Common myeloid progenitor, CD34-positive (primary cell): ENCODE measurements around the gene GUCA1C.

Source experiments
- CTCF ChIA-PET: fragments of 350-600 bp; sonication (Branson Sonifier 250); formaldehyde crosslinking; loops from one replicate; lab custom pipeline; 2021; ENCODE audit warnings: antibody characterized with exemption; lab: Charles Lee
- POLR2A ChIA-PET: fragments of 350-600 bp; sonication (Branson Sonifier 250); formaldehyde crosslinking; loops from one replicate; lab custom pipeline; 2021; ENCODE audit warnings: antibody characterized with exemption; lab: Charles Lee
- DNase-seq, 3 donors: peaks; one replicate each; pipeline versions ENCODE4 v3.0.0 to v3.0.0-alpha.2; 2013
- H3K27ac ChIP-seq, 2 experiments: 1 replicate in 1 of 2; 2 replicates in 1 of 2; pipeline ENCODE4 v1.7.0; 2013; ENCODE audit warnings: inconsistent platforms in 2 of 2, low read length in 2 of 2, mild to moderate bottlenecking in 2 of 2, low read depth in 1 of 2, moderate library complexity in 1 of 2; ENCODE audit not compliant: severe bottlenecking in 2 of 2, insufficient read depth in 1 of 2, poor library complexity in 1 of 2
- H3K27me3 ChIP-seq, 5 experiments: replicated peaks in 2 of 5; 1 replicate in 3 of 5; 2 replicates in 2 of 5; pipeline versions ENCODE4 v1.6.1 to v1.7.0; 2013; ENCODE audit warnings: low read length in 4 of 5, mild to moderate bottlenecking in 2 of 5, moderate library complexity in 2 of 5, inconsistent platforms in 1 of 5; ENCODE audit not compliant: insufficient read depth in 5 of 5, control insufficient read depth in 4 of 5
- H3K36me3 ChIP-seq, 4 experiments: 1 replicate in 2 of 4; 2 replicates in 2 of 4; pipeline versions ENCODE4 v1.6.1 to v1.7.0; 2013; ENCODE audit warnings: low read length in 3 of 4, control low read depth in 1 of 4, mild to moderate bottlenecking in 1 of 4; ENCODE audit not compliant: control insufficient read depth in 4 of 4, insufficient read depth in 4 of 4
- H3K4me1 ChIP-seq, 4 experiments: 1 replicate in 3 of 4; 2 replicates in 1 of 4; pipeline versions ENCODE4 v1.6.1 to v1.7.1; 2013; ENCODE audit warnings: low read length in 3 of 4, mild to moderate bottlenecking in 3 of 4, control low read depth in 1 of 4, inconsistent platforms in 1 of 4, moderate library complexity in 1 of 4; ENCODE audit not compliant: control insufficient read depth in 4 of 4, insufficient read depth in 4 of 4; ENCODE audit errors: control extremely low read depth in 1 of 4
- H3K4me3 ChIP-seq, 7 experiments: 1 replicate in 4 of 7; 2 replicates in 3 of 7; pipeline versions ENCODE4 v1.5.1 to v1.7.0; 2013; ENCODE audit warnings: mild to moderate bottlenecking in 7 of 7, low read length in 6 of 7, moderate library complexity in 6 of 7, inconsistent platforms in 2 of 7, low read depth in 2 of 7, control low read depth in 1 of 7; ENCODE audit not compliant: insufficient read depth in 4 of 7, control insufficient read depth in 1 of 7; ENCODE audit errors: extremely low read depth in 1 of 7
- H3K9me3 ChIP-seq, 5 experiments: 1 replicate in 4 of 5; 2 replicates in 1 of 5; pipeline versions ENCODE4 v1.6.1 to v1.7.1; 2013; ENCODE audit warnings: low read length in 4 of 5, mild to moderate bottlenecking in 2 of 5, inconsistent platforms in 1 of 5, low read depth in 1 of 5, moderate library complexity in 1 of 5; ENCODE audit not compliant: control insufficient read depth in 4 of 5, insufficient read depth in 2 of 5; ENCODE audit errors: control extremely low read depth in 1 of 5
- WGBS: methylation state at CpG from one replicate; pipeline ENCODE4 v1.1.5; 2013; ENCODE audit not compliant: insufficient coverage; 5-methylcytosine and 5-hydroxymethylcytosine counted together

GUCA1C gene

DNA sequence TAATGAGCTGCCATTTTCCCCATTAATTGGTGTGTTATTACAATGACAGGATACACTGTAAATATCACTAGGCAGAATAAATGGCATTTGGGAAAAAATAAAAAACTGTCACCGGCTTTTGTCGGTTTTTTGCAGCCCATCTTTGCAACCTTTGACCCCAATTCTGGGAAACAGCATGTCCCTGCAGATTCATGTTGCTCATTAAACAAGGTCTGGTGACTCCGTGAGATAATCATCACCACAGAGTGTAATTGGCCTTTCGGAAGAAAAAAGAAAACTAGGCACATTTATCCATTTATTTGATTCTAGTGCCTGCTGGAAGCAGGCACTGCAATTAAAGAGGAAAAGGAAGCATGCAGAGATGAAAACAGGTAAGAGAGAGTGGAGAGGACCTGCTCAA is 66.6 kb downstream of the GUCA1C start:
- Histone ChIP-seq H3K9me3 (no peaks in the 10 kb centered on the region), H3K27ac (no peak overlapping the region), H3K4me3 (no peak overlapping the region), H3K27me3 (peaks cover 0 to 2% (median 0%) of the 10 kb centered on the region in 5 experiments), H3K4me1 (no peaks in the 10 kb centered on the region), H3K36me3 (no peaks in the 10 kb centered on the region)
- DNase-seq, result no peak
- WGBS, result 96% methylated on average over 3 of the region's 4 CpGs
- POLR2A ChIA-PET, result no interaction called here
- CTCF ChIA-PET, result interaction anchor here (1.3 kb wide), 1 partner anchor 13 kb away, joined by 3 read pairs; no protein-coding TSS in a partner anchor

DNA sequence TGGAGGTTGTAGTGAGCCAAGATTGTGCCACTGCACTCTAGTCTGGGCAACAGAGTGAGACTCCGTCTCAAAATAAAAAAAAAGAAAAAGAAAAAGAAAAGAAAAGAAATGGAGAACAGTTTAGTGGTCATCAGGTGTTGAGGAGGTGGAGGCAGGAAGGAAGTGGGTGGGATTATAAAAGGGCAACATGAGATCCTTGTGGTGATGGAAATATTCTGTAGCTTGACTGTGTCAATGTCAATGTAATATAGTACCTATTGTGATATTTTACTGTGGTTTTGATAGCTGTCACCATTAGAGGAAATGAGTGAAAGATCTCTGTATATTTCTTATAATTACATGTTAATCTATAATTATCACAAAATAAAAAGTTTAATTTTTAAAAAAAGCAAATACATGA is 70.3 kb downstream of the GUCA1C start:
- Histone ChIP-seq H3K27ac (no peak overlapping the region), H3K4me3 (no peak overlapping the region), H3K36me3 (no peaks in the 10 kb centered on the region), H3K4me1 (no peaks in the 10 kb centered on the region), H3K9me3 (no peaks in the 10 kb centered on the region), H3K27me3 (no peaks in the 10 kb centered on the region)
- POLR2A ChIA-PET, result no interaction called here
- CTCF ChIA-PET, result no interaction called here
- DNase-seq, result no peak
- 0% methylated on average over 1 of the region's 1 CpG for WGBS

DNA sequence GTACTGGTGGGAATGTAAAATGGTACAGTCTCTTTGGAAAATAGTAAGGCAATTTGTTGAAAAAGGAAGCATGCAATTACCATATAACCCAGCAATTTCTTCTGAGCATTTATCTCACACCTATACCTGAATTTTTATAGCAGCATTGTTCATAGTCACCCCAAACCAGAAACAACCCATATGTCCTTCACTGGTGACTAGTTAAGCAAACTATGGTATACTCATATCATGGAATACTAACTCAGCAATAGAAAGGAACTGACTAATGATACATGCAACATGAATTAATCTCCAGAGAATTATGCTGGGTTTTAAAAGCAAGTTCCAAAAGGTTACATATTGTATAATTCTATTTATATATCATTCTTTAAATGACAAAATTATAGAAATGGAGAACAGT is 70.9 kb downstream of the GUCA1C start:
- H3K27me3 ChIP-seq, result no peaks in the 10 kb centered on the region
- H3K36me3 ChIP-seq, result no peaks in the 10 kb centered on the region
- ChIA-PET CTCF (no interaction called here), POLR2A (no interaction called here)
- H3K9me3 ChIP-seq, result no peaks in the 10 kb centered on the region
- DNase-seq, result no peak
- no peak overlapping the region for H3K4me3 ChIP-seq
- H3K4me1 ChIP-seq, result no peaks in the 10 kb centered on the region
- H3K27ac ChIP-seq, result no peak overlapping the region

DNA sequence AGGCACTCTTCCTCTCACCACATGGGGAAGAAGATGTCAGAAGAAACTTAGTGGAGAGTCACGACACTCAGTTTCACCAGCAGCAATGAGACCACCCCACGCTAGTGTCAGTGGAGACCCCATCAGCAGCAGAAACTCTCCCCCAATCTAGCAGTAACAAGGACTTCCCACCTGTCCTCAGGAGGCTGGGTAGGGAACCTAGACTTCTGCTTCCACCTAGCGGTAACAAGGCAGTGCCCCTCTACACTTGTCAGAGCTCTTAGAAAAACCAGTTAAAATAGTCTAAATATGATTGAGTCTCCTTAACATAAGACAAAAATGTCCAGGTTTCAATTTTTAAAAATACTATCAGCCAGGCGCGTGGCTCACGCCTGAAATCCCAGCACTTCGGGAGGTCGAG is 73.8 kb downstream of the GUCA1C start:
- no peak overlapping the region for H3K27ac ChIP-seq
- ChIA-PET POLR2A (no interaction called here), CTCF (no interaction called here)
- no peak for DNase-seq
- no peaks in the 10 kb centered on the region for H3K27me3 ChIP-seq
- H3K4me3 ChIP-seq, result no peak overlapping the region
- H3K9me3 ChIP-seq, result no peaks in the 10 kb centered on the region
- no peaks in the 10 kb centered on the region for H3K36me3 ChIP-seq
- 100% methylated on average over 2 of the region's 8 CpGs for WGBS
- no peaks in the 10 kb centered on the region for H3K4me1 ChIP-seq

DNA sequence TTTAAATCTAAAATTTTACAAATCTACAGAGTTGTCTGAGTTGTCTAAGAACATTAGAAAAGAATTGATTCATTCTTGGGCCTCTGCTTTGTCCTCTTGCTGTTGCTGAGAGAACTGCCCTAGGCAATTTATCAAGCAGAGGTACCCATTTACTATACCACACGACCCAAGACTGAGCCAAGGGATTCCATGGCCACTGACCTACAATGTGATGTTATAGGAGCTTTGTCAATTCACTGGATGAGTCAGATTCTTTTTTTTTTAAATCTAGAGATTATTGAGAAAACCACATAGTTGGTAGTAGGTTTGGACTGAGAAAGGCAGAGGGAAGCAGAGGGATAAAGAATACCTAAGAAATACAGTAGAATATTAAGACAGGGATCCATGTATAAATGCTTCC is 75.8 kb downstream of the GUCA1C start:
- DNase-seq, result no peak
- Histone ChIP-seq H3K36me3 (no peaks in the 10 kb centered on the region), H3K4me1 (no peaks in the 10 kb centered on the region), H3K4me3 (no peak overlapping the region), H3K27me3 (no peaks in the 10 kb centered on the region), H3K27ac (no peak overlapping the region), H3K9me3 (no peaks in the 10 kb centered on the region)
- ChIA-PET POLR2A (no interaction called here), CTCF (no interaction called here)
- no CpG with 5 or more reads among the region's 1 CpG for WGBS

DNA sequence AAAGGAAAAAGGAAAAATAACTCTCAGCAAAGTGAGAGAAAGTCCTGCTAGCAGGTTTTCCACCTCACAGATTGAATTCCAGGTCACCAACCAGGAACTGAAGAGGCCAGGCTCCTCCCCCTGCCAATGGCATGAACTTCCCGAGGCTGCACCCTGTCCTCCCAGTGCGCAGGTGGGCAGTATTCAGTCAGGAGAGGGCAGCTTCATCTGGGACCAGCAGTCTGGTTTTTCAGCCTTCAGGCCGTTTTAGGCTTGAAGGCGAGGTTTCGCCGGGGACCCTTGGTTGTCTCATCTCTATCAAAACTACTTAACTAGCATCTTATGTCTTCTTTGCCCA is 89.9 kb downstream of the GUCA1C start:
- Histone ChIP-seq H3K4me3 (no peak overlapping the region), H3K27me3 (no peaks in the 10 kb centered on the region), H3K36me3 (no peaks in the 10 kb centered on the region), H3K9me3 (no peaks in the 10 kb centered on the region), H3K4me1 (no peaks in the 10 kb centered on the region), H3K27ac (no peak overlapping the region)
- DNase-seq, result no peak
- ChIA-PET CTCF (no interaction called here), POLR2A (no interaction called here)
- 98% methylated on average over 5 of the region's 6 CpGs for WGBS

DNA sequence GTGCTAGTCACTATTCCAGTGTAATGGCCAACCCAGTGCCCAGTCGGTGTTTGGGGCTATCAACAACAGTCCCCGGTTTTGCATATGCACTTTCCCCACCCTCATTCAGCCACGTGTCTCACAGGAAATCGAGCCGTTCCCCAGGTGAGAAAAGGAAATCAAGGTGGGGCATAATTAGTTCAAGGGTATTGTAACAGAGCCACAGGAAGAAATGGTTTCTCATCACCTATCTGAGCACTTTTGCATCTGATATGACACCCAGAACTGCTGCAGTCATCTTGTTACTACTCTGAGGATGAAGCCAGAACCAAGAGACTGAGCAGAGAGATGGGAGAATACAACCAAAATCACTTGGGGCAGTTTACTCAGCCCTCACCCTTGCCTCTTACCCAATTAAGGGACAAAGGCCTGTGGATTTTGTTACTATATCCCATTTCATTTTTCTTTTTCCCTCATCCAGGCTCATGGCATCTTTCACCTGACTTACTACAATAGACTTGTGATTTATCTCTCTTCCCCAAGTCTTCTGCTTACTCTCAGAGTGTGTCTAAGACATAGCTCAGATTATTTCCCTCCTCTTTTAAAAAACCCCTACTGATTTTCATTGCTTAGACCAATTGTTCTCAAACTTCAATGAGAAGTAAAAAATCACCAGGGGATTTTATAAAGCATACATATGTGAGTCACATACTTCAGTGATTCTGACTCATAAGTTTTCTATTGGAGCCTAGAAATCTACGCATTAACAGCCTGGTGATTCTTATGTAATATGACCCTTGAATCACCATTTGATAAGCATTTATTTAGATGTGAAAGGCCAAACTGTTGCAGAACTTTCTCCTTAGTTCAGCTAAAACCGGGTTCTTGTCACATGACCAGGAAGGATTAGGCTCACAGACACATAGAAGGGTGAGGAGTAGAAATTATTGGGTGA is 90.5 kb downstream of the GUCA1C start:
- Histone ChIP-seq H3K36me3 (no peaks in the 10 kb centered on the region), H3K4me3 (no peak overlapping the region), H3K4me1 (no peaks in the 10 kb centered on the region), H3K9me3 (no peaks in the 10 kb centered on the region), H3K27me3 (no peaks in the 10 kb centered on the region), H3K27ac (no peak overlapping the region)
- ChIA-PET CTCF (no interaction called here), POLR2A (no interaction called here)
- DNase-seq, result no peak
- WGBS, result 72% methylated on average over 3 of the region's 7 CpGs
